PC-9 (cell line): Measurements from ENCODE around the gene GPX8.
A peak's percentile ranks its signal among the peaks of the same experiment; 100 is the strongest.

ENCODE experiments used
- EZH2 ChIP-seq: fragments of 200-600 bp; sonication (generic); IDR thresholded peaks from 2 replicates; pipeline ENCODE4 v1.8.0; 2017; ENCODE audit warnings: antibody characterized with exemption, low read depth
- TF ChIP-seq, protein P1 (sequence below): fragments of 200-600 bp; sonication (generic); conservative IDR thresholded peaks from 2 replicates; pipeline ENCODE4 v1.6.1; 2017; ENCODE audit warnings: mixed run types, antibody characterized with exemption, mild to moderate bottlenecking, moderate library complexity

DNA sequence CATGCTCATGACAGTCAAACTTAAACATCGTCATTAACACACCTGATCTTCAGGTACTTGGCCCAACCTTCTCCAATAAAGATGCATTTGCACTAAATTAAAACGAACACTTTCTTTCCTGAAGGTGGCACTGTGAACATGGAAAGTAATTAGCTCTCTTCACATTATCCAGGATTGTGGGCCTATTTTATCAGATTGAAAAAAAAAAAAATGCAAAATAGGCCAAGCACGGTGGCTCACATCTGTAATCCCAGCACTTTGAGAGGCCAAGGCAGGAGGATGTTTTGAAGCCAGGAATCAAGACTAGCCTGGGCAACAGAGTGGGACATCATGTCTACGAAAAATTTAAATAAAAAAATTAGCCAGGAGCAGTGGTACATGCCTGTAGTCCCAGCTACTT lies 27.4 kb downstream of the GPX8 start:
- TF ChIP-seq, protein P1, sequence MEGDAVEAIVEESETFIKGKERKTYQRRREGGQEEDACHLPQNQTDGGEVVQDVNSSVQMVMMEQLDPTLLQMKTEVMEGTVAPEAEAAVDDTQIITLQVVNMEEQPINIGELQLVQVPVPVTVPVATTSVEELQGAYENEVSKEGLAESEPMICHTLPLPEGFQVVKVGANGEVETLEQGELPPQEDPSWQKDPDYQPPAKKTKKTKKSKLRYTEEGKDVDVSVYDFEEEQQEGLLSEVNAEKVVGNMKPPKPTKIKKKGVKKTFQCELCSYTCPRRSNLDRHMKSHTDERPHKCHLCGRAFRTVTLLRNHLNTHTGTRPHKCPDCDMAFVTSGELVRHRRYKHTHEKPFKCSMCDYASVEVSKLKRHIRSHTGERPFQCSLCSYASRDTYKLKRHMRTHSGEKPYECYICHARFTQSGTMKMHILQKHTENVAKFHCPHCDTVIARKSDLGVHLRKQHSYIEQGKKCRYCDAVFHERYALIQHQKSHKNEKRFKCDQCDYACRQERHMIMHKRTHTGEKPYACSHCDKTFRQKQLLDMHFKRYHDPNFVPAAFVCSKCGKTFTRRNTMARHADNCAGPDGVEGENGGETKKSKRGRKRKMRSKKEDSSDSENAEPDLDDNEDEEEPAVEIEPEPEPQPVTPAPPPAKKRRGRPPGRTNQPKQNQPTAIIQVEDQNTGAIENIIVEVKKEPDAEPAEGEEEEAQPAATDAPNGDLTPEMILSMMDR, result peak; percentile 68
- no peak for TF ChIP-seq EZH2
